Panc1 (cell line): ENCODE measurements around the gene CDHR2. TPM values are rescaled to one million over a fixed set of nuclear protein-coding genes. Genes with fewer than 3 reads are reported as not detected.

Experiments used
- ATAC-seq: fragments of 200-7000 bp; cut with Tn5 transposase; 2 replicates; pipeline ENCODE4 v1.9.1; 2020; ENCODE audit warnings: mild to moderate bottlenecking, moderate library complexity
- BruUV-seq: library from RNA; stranded (reverse); fragments of 400-500 nt; replicated peaks from 2 replicates; lab custom pipeline; 2021; lab: Mats Ljungman, UMichigan
- CTCF ChIA-PET: fragments of 300-600 bp; sonication (Branson Sonifier 250); formaldehyde crosslinking; loops from one replicate; lab custom pipeline; 2022; ENCODE audit warnings: antibody characterized with exemption; lab: Charles Lee
- POLR2A ChIA-PET: fragments of 300-600 bp; sonication (Branson Sonifier 250); formaldehyde crosslinking; loops from one replicate; lab custom pipeline; 2022; ENCODE audit warnings: antibody characterized with exemption; lab: Charles Lee
- DNase-seq: peaks from one replicate; pipeline ENCODE4 v3.0.0-alpha.2; 2010; ENCODE audit warnings: low read depth, low spot score
- H3K27ac ChIP-seq: 2 replicates; pipeline ENCODE4 v1.5.1; 2011; ENCODE audit warnings: mild to moderate bottlenecking, low read length, inconsistent platforms
- H3K27me3 ChIP-seq: fragments of 200-500 bp; sonication (Bioruptor generic); 2 replicates; pipeline ENCODE4 v1.6.0; 2014; ENCODE audit warnings: low read length, inconsistent platforms; ENCODE audit not compliant: control insufficient read depth, insufficient read depth
- H3K36me3 ChIP-seq: fragments of 200-500 bp; sonication (Bioruptor generic); 2 replicates; pipeline ENCODE4 v1.5.1; 2014; ENCODE audit warnings: inconsistent platforms, mild to moderate bottlenecking, low read length, moderate library complexity; ENCODE audit not compliant: control insufficient read depth, insufficient read depth
- H3K4me1 ChIP-seq: 2 replicates; pipeline ENCODE4 v1.5.1; 2011; ENCODE audit warnings: inconsistent platforms, mild to moderate bottlenecking, low read length, moderate library complexity; ENCODE audit not compliant: control insufficient read depth, insufficient read depth
- H3K4me3 ChIP-seq, 2 experiments: 2 replicates each; pipeline ENCODE4 v1.5.1; 2011 to 2012; ENCODE audit warnings: low read depth in 2 of 2, low read length in 2 of 2, mild to moderate bottlenecking in 2 of 2, inconsistent platforms in 1 of 2, moderate library complexity in 1 of 2
- H3K9me3 ChIP-seq: fragments of 200-500 bp; sonication (Bioruptor generic); 2 replicates; pipeline ENCODE4 v1.5.1; 2014; ENCODE audit warnings: low read depth, mild to moderate bottlenecking, inconsistent platforms, low read length, moderate library complexity; ENCODE audit not compliant: control insufficient read depth, insufficient read depth
- POLR2AphosphoS5 ChIP-seq: IDR thresholded peaks from 2 replicates; pipeline ENCODE4 v1.6.1; 2012; ENCODE audit warnings: mild to moderate bottlenecking, low read depth, low read length, moderate library complexity
- SIN3A ChIP-seq: IDR thresholded peaks from 2 replicates; pipeline ENCODE4 v1.6.1; 2012; ENCODE audit warnings: low read depth, mild to moderate bottlenecking, low read length, moderate library complexity, borderline replicate concordance; ENCODE audit not compliant: insufficient read depth
- TCF7L2 ChIP-seq: IDR thresholded peaks from 2 replicates; pipeline ENCODE4 v1.6.1; 2011; ENCODE audit warnings: mild to moderate bottlenecking, low read depth, low read length, inconsistent platforms
- in situ Hi-C: cut with HindIII; loops from 2 replicates; pipeline ENCODE4 v1.10.0; 2016; ENCODE audit warnings: low sequenced_read_pairs, low pct_unique_long_range_greater_than_20kb
- intact Hi-C: fragments of 100-400 bp; cut with micrococcal nuclease; formaldehyde crosslinking; loops from one replicate; pipeline ENCODE4 v1.10.0; 2022; ENCODE audit not compliant: unreplicated experiment
- total RNA-seq: library from RNA; stranded (reverse); gene quantifications from one replicate; pipeline ENCODE4 v1.2.1, GENCODE V29; 2021; ENCODE audit not compliant: unreplicated experiment
- TF ChIP-seq, protein P1 (sequence below), 2 experiments: IDR thresholded peaks; 2 replicates each; pipeline ENCODE4 v1.6.1; 2011 to 2012; ENCODE audit warnings: low read depth in 2 of 2, control low read depth in 1 of 2, low read length in 1 of 2, mild to moderate bottlenecking in 1 of 2, moderate library complexity in 1 of 2; ENCODE audit not compliant: insufficient read depth in 1 of 2
- TF ChIP-seq, protein P2 (sequence below): fragments of 450-650 bp; IDR thresholded peaks from 2 replicates; pipeline ENCODE4 v1.5.1; 2017; ENCODE audit warnings: mild to moderate bottlenecking

CDHR2 gene
- total RNA-seq, 1 experiment from 2014 or later: 0.72 TPM

- H3K27me3 ChIP-seq: peaks cover 14% of the 10 kb centered on the region; the same call in 1 of the 2 replicates
- no peaks in the 10 kb centered on the region; the same call in 1 of the 2 replicates for H3K4me1 ChIP-seq
- no TSS peak for BruUV-seq
- ATAC-seq: peak; percentile 89
- CTCF ChIA-PET: interaction anchor here (0.6 kb wide), 1 partner anchor 87 kb away, joined by 8 read pairs; no protein-coding TSS in a partner anchor
- H3K9me3 ChIP-seq: no peaks in the 10 kb centered on the region
- DNase-seq: no peak
- intact Hi-C loops (no loop called here), in situ Hi-C loops (no loop called here)
- H3K4me3 ChIP-seq: peak within 1 kb of the TSS; percentile 37 to 51
- POLR2A ChIA-PET: interaction anchor here (1.1 kb wide), 1 partner anchor 9 kb away, joined by 3 read pairs; no protein-coding TSS in a partner anchor
- H3K27ac ChIP-seq: no peak within 1 kb of the TSS
- no peak for TF ChIP-seq POLR2AphosphoS5
- TF ChIP-seq SIN3A: no peak
- TF ChIP-seq, protein P1, sequence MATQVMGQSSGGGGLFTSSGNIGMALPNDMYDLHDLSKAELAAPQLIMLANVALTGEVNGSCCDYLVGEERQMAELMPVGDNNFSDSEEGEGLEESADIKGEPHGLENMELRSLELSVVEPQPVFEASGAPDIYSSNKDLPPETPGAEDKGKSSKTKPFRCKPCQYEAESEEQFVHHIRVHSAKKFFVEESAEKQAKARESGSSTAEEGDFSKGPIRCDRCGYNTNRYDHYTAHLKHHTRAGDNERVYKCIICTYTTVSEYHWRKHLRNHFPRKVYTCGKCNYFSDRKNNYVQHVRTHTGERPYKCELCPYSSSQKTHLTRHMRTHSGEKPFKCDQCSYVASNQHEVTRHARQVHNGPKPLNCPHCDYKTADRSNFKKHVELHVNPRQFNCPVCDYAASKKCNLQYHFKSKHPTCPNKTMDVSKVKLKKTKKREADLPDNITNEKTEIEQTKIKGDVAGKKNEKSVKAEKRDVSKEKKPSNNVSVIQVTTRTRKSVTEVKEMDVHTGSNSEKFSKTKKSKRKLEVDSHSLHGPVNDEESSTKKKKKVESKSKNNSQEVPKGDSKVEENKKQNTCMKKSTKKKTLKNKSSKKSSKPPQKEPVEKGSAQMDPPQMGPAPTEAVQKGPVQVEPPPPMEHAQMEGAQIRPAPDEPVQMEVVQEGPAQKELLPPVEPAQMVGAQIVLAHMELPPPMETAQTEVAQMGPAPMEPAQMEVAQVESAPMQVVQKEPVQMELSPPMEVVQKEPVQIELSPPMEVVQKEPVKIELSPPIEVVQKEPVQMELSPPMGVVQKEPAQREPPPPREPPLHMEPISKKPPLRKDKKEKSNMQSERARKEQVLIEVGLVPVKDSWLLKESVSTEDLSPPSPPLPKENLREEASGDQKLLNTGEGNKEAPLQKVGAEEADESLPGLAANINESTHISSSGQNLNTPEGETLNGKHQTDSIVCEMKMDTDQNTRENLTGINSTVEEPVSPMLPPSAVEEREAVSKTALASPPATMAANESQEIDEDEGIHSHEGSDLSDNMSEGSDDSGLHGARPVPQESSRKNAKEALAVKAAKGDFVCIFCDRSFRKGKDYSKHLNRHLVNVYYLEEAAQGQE (IDR thresholded peaks at IDR 0.05; ENCODE audit: insufficient read depth in 1 of 2, low read depth in 2 of 2, low read length in 1 of 2): no peak
- TF ChIP-seq TCF7L2: no peak
- TF ChIP-seq, protein P2, sequence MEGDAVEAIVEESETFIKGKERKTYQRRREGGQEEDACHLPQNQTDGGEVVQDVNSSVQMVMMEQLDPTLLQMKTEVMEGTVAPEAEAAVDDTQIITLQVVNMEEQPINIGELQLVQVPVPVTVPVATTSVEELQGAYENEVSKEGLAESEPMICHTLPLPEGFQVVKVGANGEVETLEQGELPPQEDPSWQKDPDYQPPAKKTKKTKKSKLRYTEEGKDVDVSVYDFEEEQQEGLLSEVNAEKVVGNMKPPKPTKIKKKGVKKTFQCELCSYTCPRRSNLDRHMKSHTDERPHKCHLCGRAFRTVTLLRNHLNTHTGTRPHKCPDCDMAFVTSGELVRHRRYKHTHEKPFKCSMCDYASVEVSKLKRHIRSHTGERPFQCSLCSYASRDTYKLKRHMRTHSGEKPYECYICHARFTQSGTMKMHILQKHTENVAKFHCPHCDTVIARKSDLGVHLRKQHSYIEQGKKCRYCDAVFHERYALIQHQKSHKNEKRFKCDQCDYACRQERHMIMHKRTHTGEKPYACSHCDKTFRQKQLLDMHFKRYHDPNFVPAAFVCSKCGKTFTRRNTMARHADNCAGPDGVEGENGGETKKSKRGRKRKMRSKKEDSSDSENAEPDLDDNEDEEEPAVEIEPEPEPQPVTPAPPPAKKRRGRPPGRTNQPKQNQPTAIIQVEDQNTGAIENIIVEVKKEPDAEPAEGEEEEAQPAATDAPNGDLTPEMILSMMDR: no peak
- H3K36me3 ChIP-seq: no peaks in the 10 kb centered on the region
These were observed 80.9 kb downstream of the CDHR2 start, which contains the start of the genes EIF4E1B and SNCB for GRCh38 chr5:176629853-176630680. EIF4E1B (plus strand) TSS chr5:176630675; CDS start chr5:176642788, 12,113 bp downstream. SNCB (minus strand) TSS chr5:176630534; CDS start chr5:176629654, 880 bp downstream.

GRCh38 chr5:176630681-176631222 lies 81.6 kb downstream of the CDHR2 start:
- ChIA-PET POLR2A (interaction anchor here (1.1 kb wide), 1 partner anchor 9 kb away, joined by 3 read pairs; no protein-coding TSS in a partner anchor), CTCF (interaction anchor here (0.6 kb wide), 1 partner anchor 87 kb away, joined by 8 read pairs; no protein-coding TSS in a partner anchor)
- H3K9me3 ChIP-seq: no peaks in the 10 kb centered on the region
- DNase-seq (no peak), ATAC-seq (peak; percentile 6)
- BruUV-seq: no TSS peak
- H3K36me3 ChIP-seq: no peaks in the 10 kb centered on the region
- H3K4me3 ChIP-seq: peak overlapping the region; percentile 37 to 51
- TF ChIP-seq, protein P2: no peak
- TF ChIP-seq SIN3A (no peak), POLR2AphosphoS5 (no peak), TCF7L2 (no peak)
- TF ChIP-seq, protein P1 (IDR thresholded peaks at IDR 0.05; ENCODE audit: insufficient read depth in 1 of 2, low read depth in 2 of 2, low read length in 1 of 2): no peak
- intact Hi-C loops (no loop called here), in situ Hi-C loops (no loop called here)
- no peak overlapping the region for H3K27ac ChIP-seq
- H3K27me3 ChIP-seq: peaks cover 14% of the 10 kb centered on the region; the same call in 1 of the 2 replicates
- no peaks in the 10 kb centered on the region; the same call in 1 of the 2 replicates for H3K4me1 ChIP-seq
